Tibial nerve (tissue), 3 donors: ENCODE results near the gene TTC21A.

Experiments
- POLR2A ChIP-seq, 2 donors: fragments of 450-650 bp; IDR thresholded peaks; one replicate each; pipeline ENCODE4 v1.6.1; 2017; ENCODE audit warnings: antibody characterized with exemption in 2 of 2, mild to moderate bottlenecking in 2 of 2, moderate library complexity in 2 of 2
- TF ChIP-seq, protein P1 (sequence below), 5 experiments: fragments of 200-600 bp in 3 of 5; fragments of 450-650 bp in 2 of 5; sonication (generic) in 3 of 5; IDR thresholded peaks; one replicate each; pipeline ENCODE4 v1.5.1; 2016 to 2019; ENCODE audit warnings: antibody characterized with exemption in 5 of 5, mild to moderate bottlenecking in 3 of 5, moderate library complexity in 2 of 5

DNA sequence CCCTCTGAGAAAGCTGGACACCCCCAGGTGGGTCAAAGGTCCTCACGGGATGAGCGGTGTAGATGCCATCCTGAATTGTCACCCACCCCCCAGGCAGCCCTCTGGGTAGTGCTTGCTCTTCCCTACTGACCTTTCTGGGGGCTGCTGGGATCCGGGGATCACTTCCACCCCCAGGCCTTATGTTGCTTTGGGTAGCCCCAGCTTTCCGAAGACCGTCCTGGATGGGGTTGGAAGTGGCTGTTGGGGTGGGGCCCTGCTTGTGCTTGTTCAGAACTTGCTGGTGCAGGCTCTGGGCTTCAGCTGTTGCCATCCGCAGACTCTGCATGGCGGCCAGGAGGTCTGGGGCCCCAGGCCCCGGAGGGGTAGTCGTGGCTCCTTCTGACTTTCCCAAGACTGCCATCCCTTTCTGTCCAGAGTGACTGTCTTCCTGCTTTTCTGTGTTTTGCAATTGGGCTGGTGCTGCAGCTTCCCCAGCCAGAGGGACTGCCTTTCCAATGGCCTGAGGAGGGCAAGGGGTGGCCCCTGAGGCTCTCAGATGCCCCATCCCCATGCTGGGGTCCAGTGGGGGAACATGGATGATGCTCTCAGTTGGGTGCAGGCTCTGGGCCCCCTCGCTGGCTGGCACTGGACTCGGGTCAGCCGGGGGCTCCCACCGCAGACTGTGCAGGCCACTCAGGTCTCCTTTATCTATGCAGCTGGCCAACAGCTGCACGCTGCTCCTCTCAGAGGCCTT, 78.6 kb downstream of the TTC21A start:
- TF ChIP-seq, protein P1, sequence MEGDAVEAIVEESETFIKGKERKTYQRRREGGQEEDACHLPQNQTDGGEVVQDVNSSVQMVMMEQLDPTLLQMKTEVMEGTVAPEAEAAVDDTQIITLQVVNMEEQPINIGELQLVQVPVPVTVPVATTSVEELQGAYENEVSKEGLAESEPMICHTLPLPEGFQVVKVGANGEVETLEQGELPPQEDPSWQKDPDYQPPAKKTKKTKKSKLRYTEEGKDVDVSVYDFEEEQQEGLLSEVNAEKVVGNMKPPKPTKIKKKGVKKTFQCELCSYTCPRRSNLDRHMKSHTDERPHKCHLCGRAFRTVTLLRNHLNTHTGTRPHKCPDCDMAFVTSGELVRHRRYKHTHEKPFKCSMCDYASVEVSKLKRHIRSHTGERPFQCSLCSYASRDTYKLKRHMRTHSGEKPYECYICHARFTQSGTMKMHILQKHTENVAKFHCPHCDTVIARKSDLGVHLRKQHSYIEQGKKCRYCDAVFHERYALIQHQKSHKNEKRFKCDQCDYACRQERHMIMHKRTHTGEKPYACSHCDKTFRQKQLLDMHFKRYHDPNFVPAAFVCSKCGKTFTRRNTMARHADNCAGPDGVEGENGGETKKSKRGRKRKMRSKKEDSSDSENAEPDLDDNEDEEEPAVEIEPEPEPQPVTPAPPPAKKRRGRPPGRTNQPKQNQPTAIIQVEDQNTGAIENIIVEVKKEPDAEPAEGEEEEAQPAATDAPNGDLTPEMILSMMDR (IDR thresholded peaks at IDR 0.05) = no peak
- no peak for TF ChIP-seq POLR2A (IDR thresholded peaks at IDR 0.05)
